A549 (cell line): ENCODE data around the gene RASA3. TPM values are rescaled to one million over a fixed set of nuclear protein-coding genes. Genes with fewer than 3 reads are reported as not detected.
A peak's percentile ranks its signal among the peaks of the same experiment; 100 is the strongest.

Source experiments
- ATAC-seq, 2 experiments: fragments of 200-7000 bp in 1 of 2; fragments of >200 bp in 1 of 2; cut with Nextera tagmentation in 1 of 2; cut with Tn5 transposase in 1 of 2; 3 replicates each; pipeline versions ENCODE4 v1.8.0 to v1.9.1; 2018 to 2020; ENCODE audit warnings: mild to moderate bottlenecking in 1 of 2, moderate library complexity in 1 of 2
- CTCF ChIA-PET: fragments of 300-600 bp; sonication (Branson Sonifier 250); formaldehyde crosslinking; extraction: SDS; loops from one replicate; lab custom pipeline; 2021; ENCODE audit warnings: antibody characterized with exemption, inconsistent platforms; lab: Yijun Ruan, JAX
- POLR2A ChIA-PET: fragments of 350-600 bp; formaldehyde crosslinking; extraction: SDS; loops from one replicate; lab custom pipeline; 2021; ENCODE audit warnings: antibody characterized with exemption, inconsistent platforms; lab: Yijun Ruan, JAX
- DNase-seq, 2 experiments: peaks; one replicate each; pipeline versions ENCODE4 v3.0.0 to v3.0.0-alpha.2; 2011 to 2016; ENCODE audit warnings: low read depth in 1 of 2, low spot score in 1 of 2
- FAIRE-seq: peaks from 2 replicates; lab custom pipeline; 2011; peaks lifted over from hg19 to GRCh38; lab: Jason Lieb, UNC
- H3K27ac ChIP-seq, 2 experiments: fragments of >200 bp; sonication (Bioruptor Twin); formaldehyde crosslinking; 3 replicates each; pipeline ENCODE4 v1.5.1; 2016 to 2017
- H3K4me1 ChIP-seq: fragments of >200 bp; sonication (Bioruptor Twin); formaldehyde crosslinking; 3 replicates; pipeline ENCODE4 v1.6.1; 2016
- H3K4me2 ChIP-seq: fragments of >200 bp; sonication (Bioruptor Twin); formaldehyde crosslinking; 3 replicates; pipeline ENCODE4 v1.6.1; 2016
- H3K4me3 ChIP-seq: fragments of >200 bp; sonication (Bioruptor Twin); formaldehyde crosslinking; 3 replicates; pipeline ENCODE4 v1.5.1; 2016
- H3K9me3 ChIP-seq: fragments of >200 bp; sonication (Bioruptor Twin); formaldehyde crosslinking; 3 replicates; pipeline ENCODE4 v1.6.1; 2016
- ATOH8 ChIP-seq: fragments of 250-450 bp; sonication (Bioruptor Pico); IDR thresholded peaks from 2 replicates; pipeline ENCODE4 v1.5.0; 2020; ENCODE audit warnings: low read depth, mild to moderate bottlenecking, moderate library complexity
- CHD2 ChIP-seq: fragments of 150-350 bp; IDR thresholded peaks from 2 replicates; pipeline ENCODE4 v1.6.1; 2014; ENCODE audit warnings: low read length; ENCODE audit not compliant: partially characterized antibody
- CTCF ChIP-seq: fragments of >200 bp; sonication (Bioruptor Twin); formaldehyde crosslinking; IDR thresholded peaks from 3 replicates; pipeline ENCODE4 v1.5.1; 2016
- ESRRA ChIP-seq: fragments of 150-350 bp; IDR thresholded peaks from 2 replicates; pipeline ENCODE4 v1.6.1; 2014; ENCODE audit warnings: mild to moderate bottlenecking, low read length, borderline replicate concordance
- FOSB ChIP-seq: fragments of 250-450 bp; sonication (Bioruptor Pico); IDR thresholded peaks from 2 replicates; pipeline ENCODE4 v1.5.0; 2020; ENCODE audit warnings: mild to moderate bottlenecking, moderate library complexity
- FOSL2 ChIP-seq, 2 experiments: fragments of 450-650 bp in 1 of 2; fragments of >200 bp in 1 of 2; sonication (Bioruptor Twin) in 1 of 2; formaldehyde crosslinking; IDR thresholded peaks; 2 replicates each; pipeline versions ENCODE4 v1.5.0 to v1.6.1; 2016 to 2020; ENCODE audit warnings: mild to moderate bottlenecking in 1 of 2, moderate library complexity in 1 of 2
- GATA3 ChIP-seq: IDR thresholded peaks from 2 replicates; pipeline ENCODE4 v1.6.1; 2012; ENCODE audit warnings: borderline replicate concordance
- HEYL ChIP-seq: fragments of 250-450 bp; sonication (Bioruptor Pico); IDR thresholded peaks from 2 replicates; pipeline ENCODE4 v1.8.0; 2021; ENCODE audit warnings: mild to moderate bottlenecking, moderate library complexity
- HOXA7 ChIP-seq: fragments of 250-450 bp; sonication (Bioruptor Pico); IDR thresholded peaks from 2 replicates; pipeline ENCODE4 v1.5.0; 2020; ENCODE audit warnings: mild to moderate bottlenecking, moderate library complexity
- HOXB5 ChIP-seq: fragments of 250-450 bp; sonication (Bioruptor Pico); IDR thresholded peaks from 2 replicates; pipeline ENCODE4 v1.5.0; 2020; ENCODE audit warnings: mild to moderate bottlenecking, moderate library complexity
- JUN ChIP-seq, 2 experiments: fragments of >200 bp; sonication (Bioruptor Twin); formaldehyde crosslinking; IDR thresholded peaks; 2 replicates in 1 of 2; 3 replicates in 1 of 2; pipeline ENCODE4 v1.6.1; 2016 to 2017
- MAFK ChIP-seq: fragments of 450-650 bp; IDR thresholded peaks from 2 replicates; pipeline ENCODE4 v1.6.1; 2014; ENCODE audit not compliant: partially characterized antibody
- MAX ChIP-seq: IDR thresholded peaks from 2 replicates; pipeline ENCODE4 v1.6.1; 2012
- MYC ChIP-seq: IDR thresholded peaks from 2 replicates; pipeline ENCODE4 v1.6.1; 2012; ENCODE audit warnings: mild to moderate bottlenecking, inconsistent platforms, low read length, improper control_type of control experiment, borderline replicate concordance
- NFE2L2 ChIP-seq: fragments of 150-350 bp; conservative IDR thresholded peaks from 2 replicates; pipeline ENCODE4 v1.6.1; 2014; ENCODE audit warnings: low read length
- NR3C1 ChIP-seq: fragments of >200 bp; sonication (Bioruptor Twin); formaldehyde crosslinking; IDR thresholded peaks from 3 replicates; pipeline ENCODE4 v1.6.1; 2017
- POLR2A ChIP-seq: IDR thresholded peaks from 2 replicates; pipeline ENCODE4 v1.6.1; 2012; ENCODE audit warnings: mild to moderate bottlenecking, low read length
- RAD21 ChIP-seq, 2 experiments: fragments of >200 bp in 1 of 2; sonication (Bioruptor Twin) in 1 of 2; formaldehyde crosslinking in 1 of 2; IDR thresholded peaks in 1 of 2; conservative IDR thresholded peaks in 1 of 2; 2 replicates in 1 of 2; 3 replicates in 1 of 2; pipeline ENCODE4 v1.6.1; 2012 to 2018; ENCODE audit warnings: inconsistent platforms in 1 of 2
- RCOR1 ChIP-seq: fragments of 150-350 bp; IDR thresholded peaks from 2 replicates; pipeline ENCODE4 v1.6.1; 2014; ENCODE audit warnings: antibody characterized with exemption, low read length, low read depth
- SREBF2 ChIP-seq: fragments of 450-650 bp; IDR thresholded peaks from 2 replicates; pipeline ENCODE4 v1.6.1; 2014; ENCODE audit warnings: mild to moderate bottlenecking, moderate library complexity
- USF2 ChIP-seq: fragments of 450-650 bp; IDR thresholded peaks from 2 replicates; pipeline ENCODE4 v1.6.1; 2014; ENCODE audit warnings: antibody characterized with exemption
- ZSCAN20 ChIP-seq: fragments of 250-450 bp; sonication (Bioruptor Pico); IDR thresholded peaks from 2 replicates; pipeline ENCODE4 v1.8.0; 2022; ENCODE audit warnings: mild to moderate bottlenecking, moderate library complexity
- WGBS: methylation state at CpG from one replicate; pipeline ENCODE4 v1.1.6; 2017; ENCODE audit errors: missing lambda C conversion rate; 5-methylcytosine and 5-hydroxymethylcytosine counted together
- polyA plus RNA-seq, 4 experiments: library from polyadenylated mRNA; depleted of rRNA in 3 of 4; stranded (reverse); fragments of >200 nt; fragmentation: RNase III in 1 of 4; extraction: RNeasy Plus Mini Kit Qiagen cat#74134 plus additional on column Dnase treatment in 1 of 4; gene quantifications; 2 replicates in 3 of 4; 3 replicates in 1 of 4; pipeline ENCODE4 v1.2.3, GENCODE V29; 2011 to 2017

The RASA3 gene
- polyA plus RNA-seq, 2 of the 4 experiments (the other 2 are of a cell fraction) = 4.3 to 7.6 TPM

GRCh38 chr13:114057166-114058050 is 75.0 kb downstream of the RASA3 start:
- WGBS = 85% methylated on average over 13 of the region's 23 CpGs
- no peak for TF ChIP-seq RAD21 (conservative IDR thresholded peaks at IDR 0.05 in 1 of 2, IDR thresholded peaks at IDR 0.05 in 1 of 2)
- no peak for TF ChIP-seq USF2
- TF ChIP-seq MAX = no peak
- TF ChIP-seq FOSB (CRISPR knock-in tag) = no peak
- no peak for TF ChIP-seq CTCF
- TF ChIP-seq HOXB5 (CRISPR knock-in tag) = no peak
- no peak for TF ChIP-seq HOXA7 (CRISPR knock-in tag)
- no peak for TF ChIP-seq CHD2
- TF ChIP-seq ATOH8 = no peak
- TF ChIP-seq NFE2L2 = no peak
- no peak for TF ChIP-seq POLR2A
- TF ChIP-seq NR3C1 = no peak
- no peak for TF ChIP-seq GATA3
- no peak for TF ChIP-seq JUN (IDR thresholded peaks at IDR 0.05)
- TF ChIP-seq FOSL2 (IDR thresholded peaks at IDR 0.05) = no peak
- TF ChIP-seq FOSL2 (CRISPR knock-in tag; IDR thresholded peaks at IDR 0.05) = no peak
- TF ChIP-seq ZSCAN20 = no peak
- no peak for TF ChIP-seq RCOR1
- TF ChIP-seq MAFK = no peak
- TF ChIP-seq ESRRA = no peak
- no peak for TF ChIP-seq HEYL
- no peak for ATAC-seq

GRCh38 chr13:114056205-114057013 is 76.0 kb downstream of the RASA3 start:
- Histone ChIP-seq H3K27ac (no peak overlapping the region), H3K4me2 (no peak overlapping the region), H3K4me3 (no peak overlapping the region), H3K4me1 (no peaks in the 10 kb centered on the region), H3K9me3 (no peaks in the 10 kb centered on the region)
- TF ChIP-seq POLR2A = no peak
- no peak for TF ChIP-seq NFE2L2
- TF ChIP-seq SREBF2 = no peak
- TF ChIP-seq MYC = no peak
- ChIA-PET CTCF (interaction anchor here (1.3 kb wide), 1 partner anchor 11 kb away, joined by 3 read pairs; no protein-coding TSS in a partner anchor), POLR2A (no interaction called here)
- DNase-seq (no peak), ATAC-seq (no peak), FAIRE-seq (no peak)
- 80% methylated on average over 21 of the region's 28 CpGs for WGBS

More at GRCh38 chr13:114057166-114058050, 75.0 kb downstream of the RASA3 start:
- ChIA-PET CTCF (interaction anchor here (1.3 kb wide), 1 partner anchor 12 kb away, joined by 3 read pairs; no protein-coding TSS in a partner anchor), POLR2A (no interaction called here)
- H3K4me1 ChIP-seq = no peaks in the 10 kb centered on the region
- no peak overlapping the region for H3K4me3 ChIP-seq
- H3K27ac ChIP-seq = 0 out of 6 replicates have a peak overlapping the region, but pooled peaks of 1 of the 2 experiments have one; percentile 16
- H3K4me2 ChIP-seq = no peak overlapping the region
- FAIRE-seq = no peak
- no peaks in the 10 kb centered on the region for H3K9me3 ChIP-seq
- DNase-seq = no peak
